ENCODE measurements around the gene FRRS1L.

Gene FRRS1L

GRCh38 chr9:109172935-109173334 is 5.9 kb upstream of the FRRS1L start:
- Histone ChIP-seq H3K27ac (ENCODE audit: low read length) (no peak overlapping the region), H3K27me3 (ENCODE audit: control insufficient read depth in 1 of 2, insufficient read depth in 2 of 2, low read length in 2 of 2) (peaks cover 2 to 3% of the 10 kb centered on the region in 2 donors), H3K36me3 (ENCODE audit: control insufficient read depth in 2 of 2, insufficient read depth in 2 of 2, low read length in 2 of 2) (no peaks in the 10 kb centered on the region), H3K9me3 (ENCODE audit: control insufficient read depth in 2 of 2, low read length in 2 of 2) (no peaks in the 10 kb centered on the region), H3K4me1 (ENCODE audit: control insufficient read depth, insufficient read depth, low read length) (no peaks in the 10 kb centered on the region), H3K4me3 (ENCODE audit: low read length in 2 of 2) (no peak overlapping the region), H3K9ac (ENCODE audit: low read length in 2 of 2) (no peak overlapping the region)

GRCh38 chr9:109171926-109172325 is 4.9 kb upstream of the FRRS1L start:
- H3K36me3 ChIP-seq (ENCODE audit: control insufficient read depth in 2 of 2, insufficient read depth in 2 of 2, low read length in 2 of 2) = no peaks in the 10 kb centered on the region
- peaks cover 2 to 3% of the 10 kb centered on the region in 2 donors for H3K27me3 ChIP-seq (ENCODE audit: control insufficient read depth in 1 of 2, insufficient read depth in 2 of 2, low read length in 2 of 2)
- H3K27ac ChIP-seq (ENCODE audit: low read length) = no peak overlapping the region
- H3K9ac ChIP-seq (ENCODE audit: low read length in 2 of 2) = no peak overlapping the region
- no peak overlapping the region for H3K4me3 ChIP-seq (ENCODE audit: low read length in 2 of 2)
- no peaks in the 10 kb centered on the region for H3K9me3 ChIP-seq (ENCODE audit: control insufficient read depth in 2 of 2, low read length in 2 of 2)
- peaks cover 4% of the 10 kb centered on the region for H3K4me1 ChIP-seq (ENCODE audit: control insufficient read depth, insufficient read depth, low read length)

DNA sequence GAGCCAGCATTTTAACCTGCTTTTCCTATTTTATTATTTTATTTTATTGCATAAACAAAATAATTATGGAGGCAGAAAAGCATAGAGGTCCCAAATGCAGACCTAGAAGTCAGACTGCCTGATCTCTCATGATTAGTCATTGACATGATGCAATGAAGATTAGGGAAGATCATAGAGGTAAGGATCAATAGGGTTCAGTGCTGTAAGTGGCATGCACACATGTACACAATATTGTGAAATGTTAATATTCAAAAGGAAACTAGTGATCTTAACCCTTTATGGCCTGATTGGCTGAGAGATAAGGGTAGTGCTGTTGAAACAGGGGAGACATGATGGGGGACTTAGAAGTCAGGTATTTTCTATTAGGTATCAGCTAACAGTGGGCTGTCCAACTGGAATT is 1.1 kb upstream of the FRRS1L start:
- H3K4me1 ChIP-seq (ENCODE audit: control insufficient read depth, insufficient read depth, low read length) = peaks cover 4% of the 10 kb centered on the region
- no peak overlapping the region for H3K9ac ChIP-seq (ENCODE audit: low read length in 2 of 2)
- no peak overlapping the region for H3K27ac ChIP-seq (ENCODE audit: low read length)
- peaks cover 3 to 4% of the 10 kb centered on the region in 2 donors for H3K9me3 ChIP-seq (ENCODE audit: control insufficient read depth in 2 of 2, low read length in 2 of 2)
- peaks cover 3% of the 10 kb centered on the region in 2 donors for H3K27me3 ChIP-seq (ENCODE audit: control insufficient read depth in 1 of 2, insufficient read depth in 2 of 2, low read length in 2 of 2)
- no peaks in the 10 kb centered on the region for H3K36me3 ChIP-seq (ENCODE audit: control insufficient read depth in 2 of 2, insufficient read depth in 2 of 2, low read length in 2 of 2)
- no peak overlapping the region for H3K4me3 ChIP-seq (ENCODE audit: low read length in 2 of 2)

- Histone ChIP-seq H3K36me3 (ENCODE audit: control insufficient read depth in 2 of 2, insufficient read depth in 2 of 2, low read length in 2 of 2) (no peaks in the 10 kb centered on the region), H3K27ac (ENCODE audit: low read length) (no peak overlapping the region), H3K4me3 (ENCODE audit: low read length in 2 of 2) (peak overlapping the region; percentile 74 to 77), H3K9me3 (ENCODE audit: control insufficient read depth in 2 of 2, low read length in 2 of 2) (peaks cover 3 to 4% of the 10 kb centered on the region in 2 donors), H3K27me3 (ENCODE audit: control insufficient read depth in 1 of 2, insufficient read depth in 2 of 2, low read length in 2 of 2) (peaks cover 3% of the 10 kb centered on the region in 2 donors), H3K9ac (ENCODE audit: low read length in 2 of 2) (no peak overlapping the region), H3K4me1 (ENCODE audit: control insufficient read depth, insufficient read depth, low read length) (peaks cover 4% of the 10 kb centered on the region)
These were observed 667 bp upstream of the FRRS1L start for GRCh38 chr9:109167716-109168115.

DNA sequence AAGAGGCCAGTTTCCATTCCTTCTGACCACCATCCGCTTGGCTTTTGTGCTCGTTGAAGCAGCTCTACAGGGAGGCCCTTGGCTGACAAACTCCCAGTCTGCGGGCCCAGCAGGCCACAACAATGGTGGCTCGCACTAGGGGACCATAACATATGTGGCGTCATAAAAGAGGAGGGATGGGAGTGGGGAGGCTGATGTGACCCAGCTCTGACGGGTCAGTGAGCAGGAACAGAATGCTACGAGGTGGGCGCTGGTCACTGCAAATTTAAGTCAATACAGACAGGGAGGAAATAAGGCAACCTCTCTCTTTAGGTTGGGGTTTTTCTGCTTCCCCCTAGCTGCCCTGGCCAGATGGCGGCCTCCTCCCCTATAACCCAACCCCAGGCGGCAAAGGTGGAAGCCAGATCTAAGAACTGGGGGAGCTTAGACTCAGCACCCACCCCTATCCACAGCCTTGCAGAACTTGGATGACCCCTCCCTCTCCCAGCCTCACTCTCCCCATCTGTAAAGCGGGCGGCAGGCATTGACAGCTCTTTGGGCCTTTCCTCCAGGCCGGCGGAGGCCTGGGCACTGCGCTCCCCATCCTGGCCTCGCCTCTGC is 778 bp downstream of the FRRS1L start:
- H3K27ac ChIP-seq (ENCODE audit: low read length) = no peak overlapping the region
- H3K9ac ChIP-seq (ENCODE audit: low read length in 2 of 2) = no peak overlapping the region
- peaks cover 3 to 4% of the 10 kb centered on the region in 2 donors for H3K9me3 ChIP-seq (ENCODE audit: control insufficient read depth in 2 of 2, low read length in 2 of 2)
- H3K4me1 ChIP-seq (ENCODE audit: control insufficient read depth, insufficient read depth, low read length) = peaks cover 4% of the 10 kb centered on the region
- no peaks in the 10 kb centered on the region for H3K36me3 ChIP-seq (ENCODE audit: control insufficient read depth in 2 of 2, insufficient read depth in 2 of 2, low read length in 2 of 2)
- peaks cover 2% of the 10 kb centered on the region in 2 donors for H3K27me3 ChIP-seq (ENCODE audit: control insufficient read depth in 1 of 2, insufficient read depth in 2 of 2, low read length in 2 of 2)
- peak overlapping the region; percentile 46 to 74 for H3K4me3 ChIP-seq (ENCODE audit: low read length in 2 of 2)

DNA sequence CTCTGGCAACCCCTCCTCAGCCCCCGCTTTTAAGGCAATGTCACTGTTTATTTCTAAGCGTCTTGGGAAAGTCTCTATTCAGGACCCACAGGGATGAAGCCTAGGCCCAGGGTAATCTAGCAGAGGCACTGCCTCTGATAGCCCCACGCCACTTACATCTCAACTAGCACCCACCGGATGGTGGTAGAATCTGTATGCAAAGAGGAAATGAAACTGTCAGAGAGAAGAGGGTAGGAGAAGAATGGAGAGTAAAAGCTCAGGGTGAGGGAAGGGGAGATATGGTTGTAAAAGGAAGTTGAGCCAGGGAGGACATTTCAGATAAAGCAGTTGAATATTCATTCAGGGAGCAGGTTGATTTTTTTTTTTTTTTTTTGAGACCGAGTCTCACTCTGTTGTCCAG is 3.0 kb downstream of the FRRS1L start:
- H3K36me3 ChIP-seq (ENCODE audit: control insufficient read depth in 2 of 2, insufficient read depth in 2 of 2, low read length in 2 of 2) = no peaks in the 10 kb centered on the region
- H3K27ac ChIP-seq (ENCODE audit: low read length) = no peak overlapping the region
- peaks cover 4% of the 10 kb centered on the region for H3K4me1 ChIP-seq (ENCODE audit: control insufficient read depth, insufficient read depth, low read length)
- no peak overlapping the region for H3K9ac ChIP-seq (ENCODE audit: low read length in 2 of 2)
- peaks cover 3 to 4% of the 10 kb centered on the region in 2 donors for H3K9me3 ChIP-seq (ENCODE audit: control insufficient read depth in 2 of 2, low read length in 2 of 2)
- peaks cover 0 to 2% of the 10 kb centered on the region in 2 donors for H3K27me3 ChIP-seq (ENCODE audit: control insufficient read depth in 1 of 2, insufficient read depth in 2 of 2, low read length in 2 of 2)
- H3K4me3 ChIP-seq (ENCODE audit: low read length in 2 of 2) = no peak overlapping the region

DNA sequence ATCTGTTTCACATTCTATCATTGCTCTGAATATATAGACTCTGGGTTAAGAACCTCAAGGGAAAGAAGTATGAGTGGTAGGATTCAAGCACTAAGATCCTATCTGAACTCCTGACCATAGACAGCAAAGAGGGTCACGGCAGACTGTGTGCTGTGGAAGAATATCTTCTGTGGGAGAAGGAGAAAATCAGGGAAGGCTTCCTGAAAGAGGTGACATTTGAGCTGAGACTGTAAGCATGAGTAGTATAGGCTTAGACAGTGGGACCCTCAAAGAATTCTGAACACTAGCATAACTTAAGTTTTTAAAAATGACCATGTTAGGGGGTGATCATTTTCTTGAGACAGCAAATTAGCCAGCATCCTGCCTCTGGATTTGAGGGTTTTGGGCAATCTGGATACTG is 3.9 kb downstream of the FRRS1L start:
- no peak overlapping the region for H3K9ac ChIP-seq (ENCODE audit: low read length in 2 of 2)
- no peaks in the 10 kb centered on the region for H3K36me3 ChIP-seq (ENCODE audit: control insufficient read depth in 2 of 2, insufficient read depth in 2 of 2, low read length in 2 of 2)
- peaks cover 0 to 2% of the 10 kb centered on the region in 2 donors for H3K27me3 ChIP-seq (ENCODE audit: control insufficient read depth in 1 of 2, insufficient read depth in 2 of 2, low read length in 2 of 2)
- H3K27ac ChIP-seq (ENCODE audit: low read length) = no peak overlapping the region
- H3K9me3 ChIP-seq (ENCODE audit: control insufficient read depth in 2 of 2, low read length in 2 of 2) = peaks cover 3 to 4% of the 10 kb centered on the region in 2 donors
- H3K4me3 ChIP-seq (ENCODE audit: low read length in 2 of 2) = no peak overlapping the region
- H3K4me1 ChIP-seq (ENCODE audit: control insufficient read depth, insufficient read depth, low read length) = peaks cover 4% of the 10 kb centered on the region

GRCh38 chr9:109162677-109163076 is 4.4 kb downstream of the FRRS1L start:
- Histone ChIP-seq H3K9ac (ENCODE audit: low read length in 2 of 2) (no peak overlapping the region), H3K9me3 (ENCODE audit: control insufficient read depth in 2 of 2, low read length in 2 of 2) (peaks cover 3 to 4% of the 10 kb centered on the region in 2 donors), H3K27me3 (ENCODE audit: control insufficient read depth in 1 of 2, insufficient read depth in 2 of 2, low read length in 2 of 2) (peaks cover 0 to 2% of the 10 kb centered on the region in 2 donors), H3K27ac (ENCODE audit: low read length) (no peak overlapping the region), H3K4me3 (ENCODE audit: low read length in 2 of 2) (no peak overlapping the region), H3K4me1 (ENCODE audit: control insufficient read depth, insufficient read depth, low read length) (peaks cover 4% of the 10 kb centered on the region), H3K36me3 (ENCODE audit: control insufficient read depth in 2 of 2, insufficient read depth in 2 of 2, low read length in 2 of 2) (no peaks in the 10 kb centered on the region)

GRCh38 chr9:109161471-109161870 is 5.6 kb downstream of the FRRS1L start:
- Histone ChIP-seq H3K4me1 (ENCODE audit: control insufficient read depth, insufficient read depth, low read length) (no peaks in the 10 kb centered on the region), H3K9ac (ENCODE audit: low read length in 2 of 2) (no peak overlapping the region), H3K27me3 (ENCODE audit: control insufficient read depth in 1 of 2, insufficient read depth in 2 of 2, low read length in 2 of 2) (peaks cover 0 to 2% of the 10 kb centered on the region in 2 donors), H3K36me3 (ENCODE audit: control insufficient read depth in 2 of 2, insufficient read depth in 2 of 2, low read length in 2 of 2) (no peaks in the 10 kb centered on the region), H3K4me3 (ENCODE audit: low read length in 2 of 2) (no peak overlapping the region), H3K27ac (ENCODE audit: low read length) (no peak overlapping the region), H3K9me3 (ENCODE audit: control insufficient read depth in 2 of 2, low read length in 2 of 2) (peaks cover 3 to 4% of the 10 kb centered on the region in 2 donors)

- Histone ChIP-seq H3K36me3 (ENCODE audit: control insufficient read depth in 2 of 2, insufficient read depth in 2 of 2, low read length in 2 of 2) (no peaks in the 10 kb centered on the region), H3K9me3 (ENCODE audit: control insufficient read depth in 2 of 2, low read length in 2 of 2) (no peaks in the 10 kb centered on the region), H3K4me3 (ENCODE audit: low read length in 2 of 2) (no peak overlapping the region), H3K27ac (ENCODE audit: low read length) (no peak overlapping the region), H3K27me3 (ENCODE audit: control insufficient read depth in 1 of 2, insufficient read depth in 2 of 2, low read length in 2 of 2) (no peaks in the 10 kb centered on the region), H3K9ac (ENCODE audit: low read length in 2 of 2) (no peak overlapping the region), H3K4me1 (ENCODE audit: control insufficient read depth, insufficient read depth, low read length) (no peaks in the 10 kb centered on the region)
These were observed 7.5 kb downstream of the FRRS1L start for GRCh38 chr9:109159583-109159982.

- H3K4me1 ChIP-seq (ENCODE audit: control insufficient read depth, insufficient read depth, low read length) = no peaks in the 10 kb centered on the region
- H3K27me3 ChIP-seq (ENCODE audit: control insufficient read depth in 1 of 2, insufficient read depth in 2 of 2, low read length in 2 of 2) = no peaks in the 10 kb centered on the region
- no peak overlapping the region for H3K4me3 ChIP-seq (ENCODE audit: low read length in 2 of 2)
- H3K9ac ChIP-seq (ENCODE audit: low read length in 2 of 2) = no peak overlapping the region
- no peaks in the 10 kb centered on the region for H3K36me3 ChIP-seq (ENCODE audit: control insufficient read depth in 2 of 2, insufficient read depth in 2 of 2, low read length in 2 of 2)
- no peak overlapping the region for H3K27ac ChIP-seq (ENCODE audit: low read length)
- H3K9me3 ChIP-seq (ENCODE audit: control insufficient read depth in 2 of 2, low read length in 2 of 2) = no peaks in the 10 kb centered on the region
These were observed 8.4 kb downstream of the FRRS1L start for GRCh38 chr9:109158651-109159050.

Measured in stomach smooth muscle (tissue), 2 donors.